ENCODE data around the gene PAK1IP1. TPM values are rescaled to one million over a fixed set of nuclear protein-coding genes. Genes with fewer than 3 reads are reported as not detected.

Gene PAK1IP1
- total and polyA plus RNA-seq, 2 donors (not counting 3 experiments of a cell fraction or from before 2014, with no cell fraction given): 10.6 to 20.6 TPM

DNA sequence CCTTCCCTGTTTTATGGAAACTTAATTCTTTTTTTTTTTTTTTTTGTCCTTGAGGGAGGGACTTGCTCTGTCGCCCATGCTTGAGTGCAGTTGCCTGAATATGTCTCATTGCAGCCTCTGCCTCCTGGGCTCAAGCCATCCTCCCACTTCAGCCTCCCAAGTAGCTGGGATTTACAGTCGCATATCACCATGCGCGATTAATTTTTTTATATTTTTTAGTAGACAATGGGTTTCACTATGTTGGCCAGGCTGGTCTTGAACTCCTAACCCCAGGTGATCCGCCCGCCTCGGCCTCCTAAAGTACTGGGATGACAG lies 28.8 kb downstream of the PAK1IP1 start:
- Histone ChIP-seq H3K79me2 (ENCODE audit: control insufficient read depth, insufficient read depth, low read length) (no peaks in the 10 kb centered on the region), H3K4me3 (replicated peaks in 1 of 3; ENCODE audit: insufficient read depth in 1 of 3, low read depth in 1 of 3, low read length in 3 of 3) (peak overlapping the region; percentile 59 to 79 (median 76)), H3K9ac (replicated peaks; ENCODE audit: extremely low read depth, insufficient read depth, low read length) (peak overlapping the region; percentile 90), H3K36me3 (ENCODE audit: control insufficient read depth in 2 of 2, extremely low read depth in 1 of 2, insufficient read depth in 2 of 2, low read length in 2 of 2) (no peaks in the 10 kb centered on the region), H3K9me3 (replicated peaks; ENCODE audit: control insufficient read depth, insufficient read depth, low read length) (no peaks in the 10 kb centered on the region), H3K4me1 (ENCODE audit: control insufficient read depth, extremely low read depth, insufficient read depth, low read length) (peaks cover 10% of the 10 kb centered on the region), H4K20me1 (replicated peaks; ENCODE audit: control insufficient read depth, extremely low read depth, insufficient read depth, low read length) (no peaks in the 10 kb centered on the region), H3K9me1 (replicated peaks; ENCODE audit: control insufficient read depth, extremely low read depth, insufficient read depth, low read length) (no peaks in the 10 kb centered on the region), H3K27ac (ENCODE audit: insufficient read depth, low read depth, low read length) (peak overlapping the region; percentile 83), H2AFZ (ENCODE audit: low read depth, low read length) (peak overlapping the region; percentile 96), H3K4me2 (ENCODE audit: insufficient read depth, low read length) (peak overlapping the region; percentile 95), H3K27me3 (ENCODE audit: control insufficient read depth in 2 of 2, insufficient read depth in 2 of 2, low read length in 2 of 2) (no peaks in the 10 kb centered on the region)
- BruUV-seq (replicated peaks): no TSS peak
- intact Hi-C loops (cut with micrococcal nuclease) (loop anchor here (1.0 to 10.0 kb wide), 6 partner anchors 11 to 371 kb away; partner anchors contain the start of genes C6orf52, PAK1IP1, SMIM13 and TMEM14B), dilution Hi-C loops (cut with MboI; ENCODE audit: extremely low pct_ligation_motif_present, low sequenced_read_pairs) (no loop called here)
- ChIA-PET POLR2A (no interaction called here), CTCF (interaction anchor here (1.0 to 1.4 kb wide), 4 partner anchors 25 to 245 kb away, joined by 4 to 5 read pairs (median 4); partner anchors contain the start of gene TMEM14B)
- FAIRE-seq: no peak
- DNase-seq (ENCODE audit: low read depth, low spot score): no peak
- no peak for TF ChIP-seq POLR2A (IDR thresholded peaks at IDR 0.05; ENCODE audit: low read depth, low read length)
- no peak for TF ChIP-seq EZH2 (IDR thresholded peaks at IDR 0.05; ENCODE audit: borderline replicate concordance, low read depth, low read length, severe bottlenecking)
- no peak for TF ChIP-seq POLR2AphosphoS5 (IDR thresholded peaks at IDR 0.05; ENCODE audit: insufficient read depth, low read depth, low read length)
- TF ChIP-seq GATA2 (IDR thresholded peaks at IDR 0.05; ENCODE audit: insufficient read depth, insufficient read length, low read depth, low read length): no peak
- TF ChIP-seq FOS (IDR thresholded peaks at IDR 0.05; ENCODE audit: borderline replicate concordance, insufficient read depth, low read length): no peak
- no peak for TF ChIP-seq JUN (IDR thresholded peaks at IDR 0.05; ENCODE audit: borderline replicate concordance, insufficient read depth, insufficient read length, low read depth)
- TF ChIP-seq MAX (IDR thresholded peaks at IDR 0.05; ENCODE audit: insufficient read depth, insufficient read length): no peak
- TF ChIP-seq, protein P1, sequence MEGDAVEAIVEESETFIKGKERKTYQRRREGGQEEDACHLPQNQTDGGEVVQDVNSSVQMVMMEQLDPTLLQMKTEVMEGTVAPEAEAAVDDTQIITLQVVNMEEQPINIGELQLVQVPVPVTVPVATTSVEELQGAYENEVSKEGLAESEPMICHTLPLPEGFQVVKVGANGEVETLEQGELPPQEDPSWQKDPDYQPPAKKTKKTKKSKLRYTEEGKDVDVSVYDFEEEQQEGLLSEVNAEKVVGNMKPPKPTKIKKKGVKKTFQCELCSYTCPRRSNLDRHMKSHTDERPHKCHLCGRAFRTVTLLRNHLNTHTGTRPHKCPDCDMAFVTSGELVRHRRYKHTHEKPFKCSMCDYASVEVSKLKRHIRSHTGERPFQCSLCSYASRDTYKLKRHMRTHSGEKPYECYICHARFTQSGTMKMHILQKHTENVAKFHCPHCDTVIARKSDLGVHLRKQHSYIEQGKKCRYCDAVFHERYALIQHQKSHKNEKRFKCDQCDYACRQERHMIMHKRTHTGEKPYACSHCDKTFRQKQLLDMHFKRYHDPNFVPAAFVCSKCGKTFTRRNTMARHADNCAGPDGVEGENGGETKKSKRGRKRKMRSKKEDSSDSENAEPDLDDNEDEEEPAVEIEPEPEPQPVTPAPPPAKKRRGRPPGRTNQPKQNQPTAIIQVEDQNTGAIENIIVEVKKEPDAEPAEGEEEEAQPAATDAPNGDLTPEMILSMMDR (IDR thresholded peaks at IDR 0.05; ENCODE audit: extremely low read depth in 1 of 2, insufficient read depth in 1 of 2, low read depth in 1 of 2, low read length in 2 of 2): no peak
- TF ChIP-seq MYC (IDR thresholded peaks at IDR 0.05; ENCODE audit: low read depth, low read length): no peak

Data from endothelial cell of umbilical vein (primary cell).